ENCODE measurements around the gene KCNC4.
A peak's percentile ranks its signal among the peaks of the same experiment; 100 is the strongest.

The KCNC4 gene

DNA sequence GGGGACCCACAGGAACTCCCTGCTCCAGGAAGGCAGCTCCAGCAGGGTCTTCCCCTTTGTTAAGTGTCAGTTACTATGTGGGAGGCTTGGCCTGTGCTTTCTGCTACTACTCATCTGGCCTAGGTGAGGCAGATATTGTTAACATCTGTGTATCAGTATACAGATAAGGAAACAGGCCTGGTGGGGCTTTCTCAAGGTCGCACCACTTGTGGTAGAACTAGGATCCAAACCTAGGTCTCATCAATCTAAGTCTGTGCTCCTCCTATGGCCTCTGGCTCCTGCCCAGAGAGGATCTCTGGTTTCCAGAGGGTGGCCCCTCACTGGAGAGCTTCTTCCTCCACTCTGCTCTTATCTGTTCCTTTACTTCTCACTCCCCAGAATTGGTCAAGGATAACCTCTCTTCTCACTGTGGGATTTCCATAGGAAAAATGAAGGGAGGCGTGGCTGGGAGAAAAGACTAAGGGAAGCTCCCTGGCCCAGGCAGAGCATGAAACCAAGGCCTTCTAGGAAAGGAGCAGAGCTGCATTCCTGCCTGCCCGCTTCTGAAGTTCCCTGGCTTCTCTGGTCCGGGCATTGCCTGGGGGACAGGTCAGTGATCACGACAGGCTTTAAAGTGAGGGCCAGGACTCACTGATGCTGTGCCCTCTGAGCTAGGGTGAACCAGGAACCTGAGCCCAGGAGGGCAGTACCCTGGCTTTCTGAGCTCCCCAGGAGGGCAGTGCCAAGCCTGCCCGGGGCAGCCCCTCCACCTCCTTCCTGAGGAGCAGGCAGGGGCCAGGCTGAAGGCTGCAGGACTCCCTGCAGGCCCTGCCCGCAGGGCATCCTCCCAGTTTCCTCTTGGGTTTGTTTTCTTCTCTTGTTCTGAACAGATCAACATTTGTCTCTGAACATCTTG lies 5.8 kb downstream of the KCNC4 start:
- Histone ChIP-seq H3K4me3 (ENCODE audit: low read depth, low read length) (peak overlapping the region; percentile 25), H2AFZ (peak overlapping the region; percentile 48), H3K9me3 (ENCODE audit: control insufficient read depth, low read length) (no peaks in the 10 kb centered on the region), H3K36me3 (ENCODE audit: control insufficient read depth, insufficient read depth, low read length) (no peaks in the 10 kb centered on the region), H3K27ac (peak overlapping the region; percentile 96), H3K9ac (no peak overlapping the region), H3K4me1 (peaks cover 19% of the 10 kb centered on the region), H3K27me3 (ENCODE audit: control insufficient read depth, insufficient read depth, low read length) (no peaks in the 10 kb centered on the region), H3K4me2 (ENCODE audit: low read length) (peak overlapping the region; percentile 46), H3K79me2 (peaks cover 12% of the 10 kb centered on the region)
- TF ChIP-seq, protein P1, sequence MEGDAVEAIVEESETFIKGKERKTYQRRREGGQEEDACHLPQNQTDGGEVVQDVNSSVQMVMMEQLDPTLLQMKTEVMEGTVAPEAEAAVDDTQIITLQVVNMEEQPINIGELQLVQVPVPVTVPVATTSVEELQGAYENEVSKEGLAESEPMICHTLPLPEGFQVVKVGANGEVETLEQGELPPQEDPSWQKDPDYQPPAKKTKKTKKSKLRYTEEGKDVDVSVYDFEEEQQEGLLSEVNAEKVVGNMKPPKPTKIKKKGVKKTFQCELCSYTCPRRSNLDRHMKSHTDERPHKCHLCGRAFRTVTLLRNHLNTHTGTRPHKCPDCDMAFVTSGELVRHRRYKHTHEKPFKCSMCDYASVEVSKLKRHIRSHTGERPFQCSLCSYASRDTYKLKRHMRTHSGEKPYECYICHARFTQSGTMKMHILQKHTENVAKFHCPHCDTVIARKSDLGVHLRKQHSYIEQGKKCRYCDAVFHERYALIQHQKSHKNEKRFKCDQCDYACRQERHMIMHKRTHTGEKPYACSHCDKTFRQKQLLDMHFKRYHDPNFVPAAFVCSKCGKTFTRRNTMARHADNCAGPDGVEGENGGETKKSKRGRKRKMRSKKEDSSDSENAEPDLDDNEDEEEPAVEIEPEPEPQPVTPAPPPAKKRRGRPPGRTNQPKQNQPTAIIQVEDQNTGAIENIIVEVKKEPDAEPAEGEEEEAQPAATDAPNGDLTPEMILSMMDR (IDR thresholded peaks at IDR 0.05): no peak

DNA sequence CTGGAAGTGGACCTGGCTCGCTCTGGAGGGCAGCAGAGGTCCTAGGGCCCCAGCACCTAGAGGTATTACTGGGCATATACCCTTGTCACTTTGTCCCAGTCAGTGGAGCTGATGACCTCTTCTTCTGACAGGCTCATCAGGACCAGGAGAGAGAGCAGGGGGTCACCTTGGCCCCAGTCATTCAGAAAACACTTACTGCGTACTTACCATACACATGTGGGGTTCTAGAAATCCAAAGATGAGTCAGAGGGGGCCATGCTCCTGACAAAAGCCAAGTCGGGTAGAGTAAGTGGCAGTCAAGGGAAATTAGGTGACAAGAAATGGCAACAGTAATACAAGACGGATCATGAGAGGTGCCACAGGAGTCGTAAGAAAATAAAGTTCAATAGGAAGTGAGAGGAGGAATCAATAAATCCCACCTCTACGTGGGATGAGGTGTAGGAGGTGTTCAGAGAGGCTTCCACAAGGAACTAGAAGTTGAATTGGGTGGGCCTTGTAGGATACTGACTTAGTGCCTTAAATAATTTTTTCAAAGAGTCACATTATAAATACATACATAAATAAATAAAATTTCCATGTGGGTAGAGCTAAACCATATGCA lies 6.8 kb downstream of the KCNC4 start:
- no peaks in the 10 kb centered on the region for H3K27me3 ChIP-seq (ENCODE audit: control insufficient read depth, insufficient read depth, low read length)
- peaks cover 12% of the 10 kb centered on the region for H3K79me2 ChIP-seq
- H3K4me1 ChIP-seq: peaks cover 19% of the 10 kb centered on the region
- TF ChIP-seq, protein P1 (IDR thresholded peaks at IDR 0.05): no peak
- no peak overlapping the region for H3K4me3 ChIP-seq (ENCODE audit: low read depth, low read length)
- no peak overlapping the region for H3K9ac ChIP-seq
- H3K36me3 ChIP-seq (ENCODE audit: control insufficient read depth, insufficient read depth, low read length): no peaks in the 10 kb centered on the region
- no peaks in the 10 kb centered on the region for H3K9me3 ChIP-seq (ENCODE audit: control insufficient read depth, low read length)
- H3K4me2 ChIP-seq (ENCODE audit: low read length): no peak overlapping the region
- H2AFZ ChIP-seq: no peak overlapping the region
- no peak overlapping the region for H3K27ac ChIP-seq

DNA sequence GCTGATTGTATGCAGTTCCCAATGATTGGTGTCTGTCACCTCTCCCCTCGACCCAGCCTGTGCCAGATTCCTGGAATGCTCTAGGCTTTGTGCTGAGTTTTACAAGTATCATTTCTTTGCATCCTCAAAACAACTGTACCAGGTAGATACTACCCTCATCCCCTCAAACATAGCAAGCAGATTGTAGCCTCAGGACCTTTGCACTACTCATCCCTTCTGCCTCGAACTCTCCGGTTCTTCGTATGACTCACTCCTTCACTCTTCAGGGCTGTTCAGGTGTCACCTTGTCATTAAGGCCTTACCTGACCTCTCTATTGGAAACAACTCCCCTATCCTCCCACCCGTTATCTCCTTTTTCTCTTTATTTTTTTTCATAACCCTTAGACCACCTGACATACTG lies 8.0 kb downstream of the KCNC4 start:
- Histone ChIP-seq H3K4me2 (ENCODE audit: low read length) (no peak overlapping the region), H3K36me3 (ENCODE audit: control insufficient read depth, insufficient read depth, low read length) (no peaks in the 10 kb centered on the region), H3K9me3 (ENCODE audit: control insufficient read depth, low read length) (no peaks in the 10 kb centered on the region), H3K27ac (no peak overlapping the region), H2AFZ (no peak overlapping the region), H3K79me2 (peaks cover 12% of the 10 kb centered on the region), H3K4me3 (ENCODE audit: low read depth, low read length) (no peak overlapping the region), H3K9ac (no peak overlapping the region), H3K27me3 (ENCODE audit: control insufficient read depth, insufficient read depth, low read length) (no peaks in the 10 kb centered on the region), H3K4me1 (peaks cover 19% of the 10 kb centered on the region)
- TF ChIP-seq, protein P1 (IDR thresholded peaks at IDR 0.05): no peak

DNA sequence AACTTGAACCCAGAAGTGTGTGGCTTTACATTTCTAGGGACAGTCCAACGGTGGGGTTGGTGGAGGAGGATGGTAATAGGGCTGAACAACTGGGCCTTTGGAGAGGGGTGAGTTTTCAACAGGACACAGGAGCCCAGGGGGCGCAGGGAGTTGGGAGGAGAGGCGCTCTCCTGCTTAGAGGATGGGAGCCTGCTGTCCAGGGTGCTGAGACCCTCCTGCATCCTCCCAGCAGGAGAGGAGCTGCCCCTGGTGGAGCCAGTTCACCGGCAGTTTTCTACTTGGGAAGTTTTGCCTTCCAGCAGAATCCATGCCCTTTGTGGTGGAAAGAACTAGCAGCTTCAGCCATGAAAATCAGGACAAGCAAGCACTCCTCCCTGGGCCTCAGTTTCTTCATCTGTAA lies 8.6 kb downstream of the KCNC4 start:
- TF ChIP-seq, protein P1 (IDR thresholded peaks at IDR 0.05): no peak

More for the DNA sequence above, 8.6 kb downstream of the KCNC4 start:
- Histone ChIP-seq H3K4me2 (ENCODE audit: low read length) (no peak overlapping the region), H3K36me3 (ENCODE audit: control insufficient read depth, insufficient read depth, low read length) (no peaks in the 10 kb centered on the region), H3K4me1 (peaks cover 19% of the 10 kb centered on the region), H3K9ac (no peak overlapping the region), H3K79me2 (peaks cover 12% of the 10 kb centered on the region), H3K27me3 (ENCODE audit: control insufficient read depth, insufficient read depth, low read length) (no peaks in the 10 kb centered on the region), H3K4me3 (ENCODE audit: low read depth, low read length) (no peak overlapping the region), H3K9me3 (ENCODE audit: control insufficient read depth, low read length) (no peaks in the 10 kb centered on the region), H2AFZ (no peak overlapping the region), H3K27ac (no peak overlapping the region)
